HepG2 (cell line): Measurements from ENCODE around the gene FANCL. TPM values are rescaled to one million over a fixed set of nuclear protein-coding genes. Genes with fewer than 3 reads are reported as not detected.

Experiments used
- ATM ChIP-seq: fragments of 450-650 bp; IDR thresholded peaks from 2 replicates; pipeline ENCODE4 v1.7.1; 2017; ENCODE audit warnings: mild to moderate bottlenecking, borderline replicate concordance
- CENPX ChIP-seq: sonication (generic); formaldehyde crosslinking; IDR thresholded peaks from 2 replicates; pipeline ENCODE4 v1.9.0; 2021; ENCODE audit warnings: mild to moderate bottlenecking, missing genetic modification reagents, moderate library complexity
- ETV6 ChIP-seq: sonication (generic); formaldehyde crosslinking; conservative IDR thresholded peaks from 2 replicates; pipeline ENCODE4 v1.4.0; 2020; ENCODE audit warnings: missing genetic modification reagents
- HOXA3 ChIP-seq: sonication (generic); formaldehyde crosslinking; IDR thresholded peaks from 2 replicates; pipeline ENCODE4 v1.5.0; 2020; ENCODE audit warnings: missing genetic modification reagents
- JUNB ChIP-seq: sonication (generic); formaldehyde crosslinking; IDR thresholded peaks from 2 replicates; pipeline ENCODE4 v1.8.0; 2022; ENCODE audit warnings: missing genetic modification reagents, mild to moderate bottlenecking, borderline replicate concordance
- KAT8 ChIP-seq: IDR thresholded peaks from 2 replicates; pipeline ENCODE4 v1.6.1; 2016; ENCODE audit warnings: missing genetic modification reagents, missing compliant biosample characterization
- MEIS2 ChIP-seq: sonication (generic); formaldehyde crosslinking; IDR thresholded peaks from 2 replicates; pipeline ENCODE4 v1.9.0; 2021; ENCODE audit warnings: mild to moderate bottlenecking, missing genetic modification reagents
- NCOR1 ChIP-seq: fragments of 200-600 bp; sonication (generic); IDR thresholded peaks from 2 replicates; pipeline ENCODE4 v1.7.0; 2017; ENCODE audit warnings: antibody characterized with exemption, low read length, borderline replicate concordance
- POLR2A ChIP-seq, 2 experiments: IDR thresholded peaks; 2 replicates each; pipeline ENCODE4 v1.6.1; 2011; ENCODE audit warnings: low read depth in 2 of 2, low read length in 2 of 2, mild to moderate bottlenecking in 1 of 2, moderate library complexity in 1 of 2; ENCODE audit not compliant: insufficient read depth in 1 of 2
- PRDM4 ChIP-seq: sonication (generic); formaldehyde crosslinking; IDR thresholded peaks from 2 replicates; pipeline ENCODE4 v1.9.0; 2021; ENCODE audit warnings: missing genetic modification reagents, borderline replicate concordance
- PRMT3 ChIP-seq: sonication (generic); formaldehyde crosslinking; IDR thresholded peaks from 2 replicates; pipeline ENCODE4 v1.8.1; 2022; ENCODE audit warnings: low read depth, mild to moderate bottlenecking, moderate library complexity, missing genetic modification reagents, borderline replicate concordance
- REXO4 ChIP-seq: sonication (generic); formaldehyde crosslinking; IDR thresholded peaks from 2 replicates; pipeline ENCODE4 v1.8.0; 2022; ENCODE audit warnings: missing genetic modification reagents, mild to moderate bottlenecking, borderline replicate concordance
- RFX1 ChIP-seq: fragments of 450-650 bp; IDR thresholded peaks from 2 replicates; pipeline ENCODE4 v1.6.1; 2017
- SP1 ChIP-seq, 2 experiments: fragments of 450-650 bp in 1 of 2; sonication (generic) in 1 of 2; formaldehyde crosslinking in 1 of 2; IDR thresholded peaks; 2 replicates each; pipeline versions ENCODE4 v1.4.0 to v1.6.1; 2016 to 2020; ENCODE audit warnings: missing genetic modification reagents in 1 of 2
- STAT6 ChIP-seq: sonication (generic); formaldehyde crosslinking; IDR thresholded peaks from 2 replicates; pipeline ENCODE4 v1.4.0; 2020; ENCODE audit warnings: missing genetic modification reagents, mild to moderate bottlenecking, borderline replicate concordance
- TBP ChIP-seq: sonication (generic); formaldehyde crosslinking; IDR thresholded peaks from 2 replicates; pipeline ENCODE4 v1.5.0; 2020; ENCODE audit warnings: missing genetic modification reagents
- YEATS4 ChIP-seq: sonication (generic); formaldehyde crosslinking; IDR thresholded peaks from 2 replicates; pipeline ENCODE4 v1.4.0; 2020; ENCODE audit warnings: missing genetic modification reagents, borderline replicate concordance
- ZNF629 ChIP-seq: sonication (generic); formaldehyde crosslinking; conservative IDR thresholded peaks from 2 replicates; pipeline ENCODE4 v1.5.0; 2020; ENCODE audit warnings: missing genetic modification reagents
- ZNF670 ChIP-seq: sonication (generic); formaldehyde crosslinking; IDR thresholded peaks from 2 replicates; pipeline ENCODE4 v1.8.0; 2022; ENCODE audit warnings: mild to moderate bottlenecking, missing genetic modification reagents, borderline replicate concordance
- ZNF703 ChIP-seq: sonication (generic); formaldehyde crosslinking; IDR thresholded peaks from 2 replicates; pipeline ENCODE4 v1.5.1; 2020; ENCODE audit warnings: missing genetic modification reagents, mild to moderate bottlenecking, moderate library complexity, borderline replicate concordance
- ZNF792 ChIP-seq: IDR thresholded peaks from 2 replicates; pipeline ENCODE4 v1.6.1; 2016
- polyA plus RNA-seq, 8 experiments: library from polyadenylated mRNA; depleted of rRNA in 3 of 8; stranded (reverse) in 7 of 8; unstranded in 1 of 8; fragments of >200 nt; fragmentation: Illumina TruSeq in 4 of 8; extraction: Trizol in 4 of 8; gene quantifications; 2 replicates each; pipeline versions ENCODE4 v1.2.1 to v1.2.3, GENCODE V29; 2011 to 2016; ENCODE audit warnings: low read depth in 4 of 8, missing spikeins in 1 of 8, mixed read lengths in 1 of 8; ENCODE audit not compliant: insufficient read depth in 1 of 8
- total RNA-seq, 5 experiments: library from RNA; depleted of rRNA; stranded (reverse); fragments of >200 nt; fragmentation: Illumina TruSeq; extraction: Trizol; gene quantifications; 2 replicates each; pipeline ENCODE4 v1.2.3, GENCODE V29; 2016; ENCODE audit warnings: low read depth in 1 of 5
- TF ChIP-seq, protein P1 (sequence below): sonication (generic); formaldehyde crosslinking; IDR thresholded peaks from 2 replicates; pipeline ENCODE4 v1.9.0; 2022; ENCODE audit warnings: low read depth, missing genetic modification reagents
- TF ChIP-seq, protein P2 (sequence below): sonication (generic); formaldehyde crosslinking; IDR thresholded peaks from 2 replicates; pipeline ENCODE4 v1.4.0; 2020; ENCODE audit warnings: missing genetic modification reagents

Gene FANCL
- total and polyA plus RNA-seq, 2 of the 13 experiments (the other 11 are each of a cell fraction or from before 2014, with no cell fraction given), result 40.7 to 66.8 TPM

DNA sequence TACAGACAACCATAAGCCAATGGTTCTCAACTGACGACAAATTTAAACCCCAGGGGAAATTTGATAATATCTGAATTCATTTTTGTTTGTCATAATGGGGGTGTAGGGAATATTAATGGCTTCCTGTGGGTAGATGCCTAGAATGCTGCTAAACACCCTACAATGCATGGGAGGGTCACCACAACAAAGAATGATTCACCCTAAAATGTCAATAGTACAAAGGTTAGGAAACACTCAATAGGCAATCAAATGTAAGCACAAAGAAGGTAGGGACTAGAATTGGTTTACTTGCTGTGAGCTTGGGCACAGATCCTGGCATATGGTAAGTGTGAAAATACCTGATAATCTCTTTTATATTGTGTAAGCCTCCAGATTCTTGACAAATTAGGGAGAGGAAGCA is 20.1 kb upstream of the FANCL start (continued):
- TF ChIP-seq TBP (CRISPR knock-in tag) (no peak), NCOR1 (no peak), MEIS2 (CRISPR knock-in tag) (no peak), PRMT3 (CRISPR knock-in tag) (no peak), JUNB (CRISPR knock-in tag) (no peak), ETV6 (CRISPR knock-in tag) (no peak), STAT6 (no peak), HOXA3 (CRISPR knock-in tag) (no peak), ZNF670 (CRISPR knock-in tag) (no peak), POLR2A (IDR thresholded peaks at IDR 0.05; ENCODE audit: insufficient read depth in 1 of 2, low read depth in 2 of 2, low read length in 2 of 2) (no peak), YEATS4 (CRISPR knock-in tag) (no peak), REXO4 (CRISPR knock-in tag) (no peak), RFX1 (no peak), PRDM4 (CRISPR knock-in tag) (no peak), ATM (no peak), KAT8 (CRISPR knock-in tag) (no peak), ZNF792 (CRISPR knock-in tag) (no peak), ZNF629 (CRISPR knock-in tag) (no peak), CENPX (CRISPR knock-in tag) (no peak), SP1 (IDR thresholded peaks at IDR 0.05) (no peak), SP1 (CRISPR knock-in tag; IDR thresholded peaks at IDR 0.05) (no peak), ZNF703 (no peak)
- TF ChIP-seq, protein P1, sequence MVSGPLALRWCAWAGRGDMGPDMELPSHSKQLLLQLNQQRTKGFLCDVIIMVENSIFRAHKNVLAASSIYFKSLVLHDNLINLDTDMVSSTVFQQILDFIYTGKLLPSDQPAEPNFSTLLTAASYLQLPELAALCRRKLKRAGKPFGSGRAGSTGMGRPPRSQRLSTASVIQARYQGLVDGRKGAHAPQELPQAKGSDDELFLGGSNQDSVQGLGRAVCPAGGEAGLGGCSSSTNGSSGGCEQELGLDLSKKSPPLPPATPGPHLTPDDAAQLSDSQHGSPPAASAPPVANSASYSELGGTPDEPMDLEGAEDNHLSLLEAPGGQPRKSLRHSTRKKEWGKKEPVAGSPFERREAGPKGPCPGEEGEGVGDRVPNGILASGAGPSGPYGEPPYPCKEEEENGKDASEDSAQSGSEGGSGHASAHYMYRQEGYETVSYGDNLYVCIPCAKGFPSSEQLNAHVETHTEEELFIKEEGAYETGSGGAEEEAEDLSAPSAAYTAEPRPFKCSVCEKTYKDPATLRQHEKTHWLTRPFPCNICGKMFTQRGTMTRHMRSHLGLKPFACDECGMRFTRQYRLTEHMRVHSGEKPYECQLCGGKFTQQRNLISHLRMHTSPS, result peak; percentile 35; the same call in 1 of the 2 replicates
- TF ChIP-seq, protein P2, sequence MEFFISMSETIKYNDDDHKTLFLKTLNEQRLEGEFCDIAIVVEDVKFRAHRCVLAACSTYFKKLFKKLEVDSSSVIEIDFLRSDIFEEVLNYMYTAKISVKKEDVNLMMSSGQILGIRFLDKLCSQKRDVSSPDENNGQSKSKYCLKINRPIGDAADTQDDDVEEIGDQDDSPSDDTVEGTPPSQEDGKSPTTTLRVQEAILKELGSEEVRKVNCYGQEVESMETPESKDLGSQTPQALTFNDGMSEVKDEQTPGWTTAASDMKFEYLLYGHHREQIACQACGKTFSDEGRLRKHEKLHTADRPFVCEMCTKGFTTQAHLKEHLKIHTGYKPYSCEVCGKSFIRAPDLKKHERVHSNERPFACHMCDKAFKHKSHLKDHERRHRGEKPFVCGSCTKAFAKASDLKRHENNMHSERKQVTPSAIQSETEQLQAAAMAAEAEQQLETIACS (CRISPR knock-in tag), result no peak
